Cardiac fibroblast (primary cell): ENCODE data around the gene SPCS2.
A peak's percentile ranks its signal among the peaks of the same experiment; 100 is the strongest.

Source experiments
- DNase-seq, 2 donors: peaks; one replicate each; pipeline versions ENCODE4 v3.0.0 to v3.0.0-alpha.2; 2010; ENCODE audit warnings: low read depth in 2 of 2
- H3K4me3 ChIP-seq, 2 donors: replicated peaks in 1 of 2; 1 replicate in 1 of 2; 2 replicates in 1 of 2; pipeline ENCODE4 v1.5.1; 2011; ENCODE audit warnings: low read depth in 2 of 2, low read length in 2 of 2, mild to moderate bottlenecking in 2 of 2, moderate library complexity in 1 of 2
- CTCF ChIP-seq: IDR thresholded peaks from one replicate; pipeline ENCODE4 v1.5.1; 2011; ENCODE audit warnings: low read depth, mild to moderate bottlenecking, low read length, inconsistent platforms

Gene SPCS2

DNA sequence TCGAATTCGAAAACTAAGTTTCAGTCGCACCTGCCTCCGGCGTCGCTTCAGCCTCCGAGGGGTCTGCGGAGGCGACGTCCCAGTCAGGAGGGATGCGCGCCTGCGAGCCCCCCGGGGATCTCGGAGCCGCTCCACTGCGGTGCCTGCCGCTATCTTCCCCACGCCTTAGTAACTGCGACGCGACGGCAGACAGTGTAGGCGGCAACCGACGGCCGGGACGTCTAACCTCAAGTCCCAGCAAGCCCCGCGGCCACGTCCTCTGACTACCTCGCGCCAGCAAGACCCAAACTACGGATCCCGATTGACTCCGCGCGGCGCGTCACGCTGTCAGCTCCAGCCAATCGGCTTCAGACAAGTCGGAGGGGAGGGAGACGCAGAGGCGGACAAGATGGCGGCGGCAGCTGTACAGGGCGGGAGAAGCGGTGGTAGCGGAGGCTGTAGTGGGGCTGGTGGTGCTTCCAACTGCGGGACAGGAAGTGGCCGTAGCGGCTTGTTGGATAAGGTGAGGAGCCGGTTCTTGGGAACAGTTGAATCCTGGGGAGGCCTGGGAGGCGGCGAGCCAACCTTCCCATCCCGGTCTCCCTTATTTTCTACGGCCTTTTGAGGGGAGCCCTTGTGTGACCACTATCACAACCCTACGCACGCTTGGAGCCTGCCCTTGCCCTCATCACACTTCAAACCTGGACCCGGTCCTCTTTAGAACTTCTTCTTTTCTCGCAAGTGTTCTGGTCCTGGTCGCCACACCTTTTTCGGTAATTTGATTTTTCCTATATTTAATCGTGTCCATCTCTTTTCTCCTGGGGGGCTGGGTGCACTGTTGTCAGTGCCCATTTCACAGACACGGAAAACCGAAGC lies at the start of gene SPCS2, which contains the start of gene XRRA1:
SPCS2 (plus strand) TSS at position 369 of the 855 bp plus-strand sequence; CDS start at position 389, 20 bp downstream.
XRRA1 (minus strand) TSS at position 194 of the 855 bp plus-strand sequence. CDS start 8,213 bp downstream, outside the sequence.
- peak within 1 kb of the TSS; percentile 95 to 98 for H3K4me3 ChIP-seq
- no peak for TF ChIP-seq CTCF
- DNase-seq = peak; percentile 99

- DNase-seq = no peak
- no peak for TF ChIP-seq CTCF
- H3K4me3 ChIP-seq = no peak overlapping the region
Observed at GRCh38 chr11:74902342-74902741, 46.7 kb upstream of the SPCS2 start.

GRCh38 chr11:74905326-74905725 lies 43.7 kb upstream of the SPCS2 start:
- TF ChIP-seq CTCF = no peak
- DNase-seq = peak in 1 of 2 donors; percentile 40
- H3K4me3 ChIP-seq = no peak overlapping the region

- no peak for TF ChIP-seq CTCF
- no peak for DNase-seq
- H3K4me3 ChIP-seq = no peak overlapping the region
Observed at GRCh38 chr11:74909385-74909784, 39.7 kb upstream of the SPCS2 start.

DNA sequence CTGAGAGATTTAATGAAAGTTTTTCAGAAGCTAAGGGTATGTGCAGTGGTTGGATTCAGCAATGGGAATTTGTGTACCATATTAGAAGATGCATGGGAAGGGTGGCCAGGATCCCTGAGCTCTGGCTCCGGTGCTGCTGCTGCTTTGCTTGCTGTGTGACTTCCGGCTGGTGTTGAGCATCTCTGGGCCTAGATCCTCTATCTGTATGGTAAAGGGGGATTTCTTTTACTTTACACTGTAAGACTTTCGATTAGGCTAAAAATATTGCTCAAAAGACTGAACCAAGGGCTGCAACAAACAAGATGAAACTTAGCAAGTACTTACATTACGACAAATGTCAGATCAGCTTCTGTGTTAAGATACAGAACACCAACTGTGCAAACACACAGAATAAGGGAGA lies 39.3 kb upstream of the SPCS2 start:
- no peak overlapping the region for H3K4me3 ChIP-seq
- TF ChIP-seq CTCF = no peak
- DNase-seq = no peak

- no peak for DNase-seq
- no peak for TF ChIP-seq CTCF
- no peak overlapping the region for H3K4me3 ChIP-seq
Observed at GRCh38 chr11:74923125-74923524, 25.9 kb upstream of the SPCS2 start.
